B cell (primary cell): ENCODE measurements around the gene NPAS4. TPM values are rescaled to one million over a fixed set of nuclear protein-coding genes. Genes with fewer than 3 reads are reported as not detected.
A peak's percentile ranks its signal among the peaks of the same experiment; 100 is the strongest.

Experiments used
- ATAC-seq: fragments of 200-7000 bp; cut with Tn5 transposase; one replicate; pipeline ENCODE4 v1.10.0; 2021; ENCODE audit warnings: low read depth, mild to moderate bottlenecking, moderate number of reproducible peaks, moderate library complexity
- CTCF ChIA-PET: fragments of 350-600 bp; sonication (Branson Sonifier 250); formaldehyde crosslinking; loops from one replicate; lab custom pipeline; 2021; ENCODE audit warnings: antibody characterized with exemption, inconsistent platforms; lab: Charles Lee
- POLR2A ChIA-PET: fragments of 350-600 bp; sonication (Branson Sonifier 250); formaldehyde crosslinking; loops from one replicate; lab custom pipeline; 2021; ENCODE audit warnings: antibody characterized with exemption; lab: Charles Lee
- DNase-seq: peaks from one replicate; pipeline ENCODE4 v3.0.0; 2013
- H2AFZ ChIP-seq: 2 replicates; pipeline ENCODE4 v1.6.1; 2012; ENCODE audit warnings: mild to moderate bottlenecking, low read depth, low read length; ENCODE audit not compliant: insufficient read depth, poor library complexity, severe bottlenecking
- H3K27ac ChIP-seq, 2 donors: 1 replicate in 1 of 2; 2 replicates in 1 of 2; pipeline ENCODE4 v1.5.1; 2012 to 2013; ENCODE audit warnings: low read length in 2 of 2, mild to moderate bottlenecking in 2 of 2, moderate library complexity in 1 of 2
- H3K27me3 ChIP-seq, 4 experiments: fragments of 200-600 bp in 1 of 4; sonication (generic) in 1 of 4; replicated peaks in 1 of 4; 1 replicate in 2 of 4; 2 replicates in 2 of 4; pipeline versions ENCODE4 v1.6.1 to v1.7.0; 2013 to 2016; ENCODE audit warnings: low read length in 3 of 4, mild to moderate bottlenecking in 2 of 4, mixed read lengths in 1 of 4, moderate library complexity in 1 of 4; ENCODE audit not compliant: insufficient read depth in 4 of 4, control insufficient read depth in 3 of 4; ENCODE audit errors: control extremely low read depth in 1 of 4
- H3K36me3 ChIP-seq, 2 experiments: replicated peaks in 1 of 2; 1 replicate in 1 of 2; 2 replicates in 1 of 2; pipeline versions ENCODE4 v1.6.1 to v1.7.1; 2013; ENCODE audit warnings: low read length in 1 of 2; ENCODE audit not compliant: insufficient read depth in 2 of 2, control insufficient read depth in 1 of 2; ENCODE audit errors: control extremely low read depth in 1 of 2, extremely low read depth in 1 of 2
- H3K4me1 ChIP-seq, 2 donors: fragments of 200-600 bp in 1 of 2; sonication (generic) in 1 of 2; 1 replicate in 1 of 2; 2 replicates in 1 of 2; pipeline versions ENCODE4 v1.5.1 to v1.6.1; 2013 to 2017; ENCODE audit warnings: low read length in 2 of 2; ENCODE audit not compliant: control insufficient read depth in 2 of 2, insufficient read depth in 2 of 2
- H3K4me2 ChIP-seq: replicated peaks from 2 replicates; pipeline ENCODE3; 2012; ENCODE audit warnings: mild to moderate bottlenecking, low read depth, low read length; ENCODE audit not compliant: poor library complexity, severe bottlenecking
- H3K4me3 ChIP-seq, 5 experiments: fragments of 200-600 bp in 1 of 5; sonication (generic) in 1 of 5; 1 replicate in 3 of 5; 2 replicates in 2 of 5; pipeline versions ENCODE4 v1.5.1 to v1.7.0; 2011 to 2016; ENCODE audit warnings: low read length in 4 of 5, mild to moderate bottlenecking in 4 of 5, low read depth in 2 of 5, control low read depth in 1 of 5, moderate library complexity in 1 of 5; ENCODE audit not compliant: insufficient read depth in 1 of 5; ENCODE audit errors: control extremely low read depth in 1 of 5, extremely low read depth in 1 of 5
- H3K79me2 ChIP-seq: fragments of 200-600 bp; sonication (generic); one replicate; pipeline ENCODE4 v1.6.0; 2016; ENCODE audit warnings: low read length; ENCODE audit not compliant: control insufficient read depth, insufficient read depth
- H3K9ac ChIP-seq: fragments of 200-600 bp; sonication (generic); 2 replicates; pipeline ENCODE4 v1.6.1; 2017; ENCODE audit warnings: mild to moderate bottlenecking, low read length, moderate library complexity
- H3K9me3 ChIP-seq, 3 donors: one replicate each; pipeline versions ENCODE4 v1.6.1 to v1.7.1; 2013; ENCODE audit warnings: low read length in 2 of 3; ENCODE audit not compliant: control insufficient read depth in 2 of 3, insufficient read depth in 1 of 3; ENCODE audit errors: control extremely low read depth in 1 of 3
- H4K20me1 ChIP-seq: 2 replicates; pipeline ENCODE4 v1.6.0; 2012; ENCODE audit warnings: mild to moderate bottlenecking, low read length; ENCODE audit not compliant: insufficient read depth, control insufficient read depth, poor library complexity, severe bottlenecking
- H3K27ac Mint-ChIP-seq: one replicate; pipeline ENCODE4 v1.8.0; 2021; ENCODE audit warnings: mixed read lengths
- H3K27me3 Mint-ChIP-seq: one replicate; pipeline ENCODE4 v1.8.0; 2021; ENCODE audit warnings: mixed read lengths
- H3K4me1 Mint-ChIP-seq: one replicate; pipeline ENCODE4 v1.8.0; 2021; ENCODE audit warnings: mixed read lengths
- H3K4me3 Mint-ChIP-seq: one replicate; pipeline ENCODE4 v1.8.0; 2021; ENCODE audit warnings: mixed read lengths
- H3K9me3 Mint-ChIP-seq: one replicate; pipeline ENCODE4 v1.8.0; 2022; ENCODE audit warnings: mixed read lengths; ENCODE audit not compliant: insufficient read depth
- CTCF ChIP-seq: fragments of 200-600 bp; IDR thresholded peaks from one replicate; pipeline ENCODE4 v1.8.0; 2022; ENCODE audit warnings: antibody characterized with exemption, mild to moderate bottlenecking
- EZH2 ChIP-seq: IDR thresholded peaks from 2 replicates; pipeline ENCODE4 v1.6.1; 2012; ENCODE audit warnings: borderline replicate concordance, low read depth, mild to moderate bottlenecking, moderate library complexity, low read length; ENCODE audit not compliant: insufficient read depth, poor library complexity, severe bottlenecking
- WGBS: methylation state at CpG from one replicate; pipeline ENCODE4 v1.1.5; 2013; ENCODE audit warnings: missing lambda C conversion rate; ENCODE audit not compliant: insufficient coverage; 5-methylcytosine and 5-hydroxymethylcytosine counted together
- intact Hi-C: fragments of 100-400 bp; cut with micrococcal nuclease; formaldehyde crosslinking; loops from one replicate; pipeline ENCODE4 v1.10.0; 2022
- polyA plus RNA-seq: library from polyadenylated mRNA; depleted of rRNA; stranded (reverse); fragments of >200 nt; gene quantifications from 2 replicates; pipeline ENCODE4 v1.2.3, GENCODE V29; 2012
- total RNA-seq, 2 donors: library from RNA; stranded (reverse); fragments of 120-200 nt in 1 of 2; gene quantifications; 1 replicate in 1 of 2; 2 replicates in 1 of 2; pipeline versions ENCODE4 v1.2.3 to v1.2.4, GENCODE V29; 2013 to 2022

The NPAS4 gene
- total and polyA plus RNA-seq, 2 donors (not counting 1 experiment from before 2014, with no cell fraction given) = not detected

GRCh38 chr11:66457826-66458225, 37.0 kb downstream of the NPAS4 start:
- TF ChIP-seq CTCF = no peak
- TF ChIP-seq EZH2 = no peak
- no peaks in the 10 kb centered on the region for H3K79me2 ChIP-seq
- peaks cover 0 to 4% (median 0%) of the 10 kb centered on the region in 3 donors for H3K9me3 ChIP-seq
- no peaks in the 10 kb centered on the region for H4K20me1 ChIP-seq
- ChIA-PET CTCF (interaction anchor here (2.5 kb wide), 1 partner anchor 19 kb away, joined by 15 read pairs; the partner anchor contains the start of gene MRPL11), POLR2A (interaction anchor here (2.1 kb wide), 1 partner anchor 9 kb away, joined by 11 read pairs; the partner anchor contains the start of gene PELI3)
- peak; percentile 67 for ATAC-seq
- H3K27ac ChIP-seq = peak overlapping the region; percentile 7 to 65
- no peaks in the 10 kb centered on the region for H3K36me3 ChIP-seq
- peaks cover 46 to 48% of the 10 kb centered on the region in 2 donors for H3K4me1 ChIP-seq
- peak overlapping the region; percentile 38 for H3K4me2 ChIP-seq
- Mint-ChIP-seq H3K4me3 (peak overlapping the region; percentile 21), H3K9me3 (peaks cover 1% of the 10 kb centered on the region), H3K27me3 (no peaks in the 10 kb centered on the region), H3K4me1 (peaks cover 36% of the 10 kb centered on the region), H3K27ac (peak overlapping the region; percentile 51)
- WGBS = 100% methylated on average over 1 of the region's 6 CpGs
- peak; percentile 66 for DNase-seq
- no peak overlapping the region for H3K9ac ChIP-seq
- H3K4me3 ChIP-seq = no peak overlapping the region
- H2AFZ ChIP-seq = no peak overlapping the region
- intact Hi-C loops = no loop called here
- H3K27me3 ChIP-seq = no peaks in the 10 kb centered on the region

DNA sequence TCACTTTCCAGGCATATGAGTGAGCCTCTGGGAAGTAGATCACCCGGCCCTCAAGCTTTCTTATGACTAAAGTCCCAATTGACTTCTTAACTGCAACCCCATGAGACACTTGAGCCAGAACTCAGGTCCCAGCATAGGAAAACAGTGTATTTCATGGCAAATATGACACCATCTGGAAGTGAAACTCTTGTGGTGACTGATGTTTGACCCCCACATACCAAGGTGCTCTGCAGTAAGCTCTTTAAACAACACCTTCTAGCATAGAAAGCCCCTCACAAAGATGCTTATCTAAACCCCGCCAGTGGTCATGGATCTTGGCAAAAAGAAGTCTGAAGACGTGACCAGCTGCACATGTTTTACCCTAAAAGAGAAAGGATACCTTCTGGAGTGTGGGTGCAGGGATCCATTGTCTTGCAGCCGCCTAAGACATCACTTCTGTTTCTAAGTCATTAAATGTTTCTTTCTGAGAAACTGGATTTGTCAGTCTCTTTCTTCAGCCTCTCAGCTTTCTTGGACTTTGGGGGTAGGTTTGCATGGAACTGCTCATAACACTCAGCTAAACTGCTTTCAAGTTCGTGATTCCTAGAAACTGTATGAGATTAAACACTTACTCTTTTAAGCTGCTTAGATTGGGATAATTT, 38.4 kb downstream of the NPAS4 start:
- Histone ChIP-seq H3K9me3 (peaks cover 0 to 4% (median 0%) of the 10 kb centered on the region in 3 donors), H2AFZ (no peak overlapping the region), H4K20me1 (no peaks in the 10 kb centered on the region), H3K4me2 (peak overlapping the region; percentile 46), H3K4me1 (peaks cover 45 to 46% of the 10 kb centered on the region in 2 donors), H3K9ac (no peak overlapping the region), H3K79me2 (no peaks in the 10 kb centered on the region), H3K27me3 (no peaks in the 10 kb centered on the region), H3K36me3 (no peaks in the 10 kb centered on the region), H3K4me3 (no peak overlapping the region), H3K27ac (peak overlapping the region; percentile 6 to 37)
- Mint-ChIP-seq H3K4me3 (peak overlapping the region; percentile 43), H3K27me3 (no peaks in the 10 kb centered on the region), H3K27ac (peak overlapping the region; percentile 71), H3K4me1 (peaks cover 41% of the 10 kb centered on the region), H3K9me3 (peaks cover 3% of the 10 kb centered on the region)
- intact Hi-C loops = no loop called here
- ChIA-PET CTCF (interaction anchor here (0.6 to 2.5 kb wide), 5 partner anchors 9 to 329 kb away, joined by 3 to 15 read pairs (median 3); partner anchors contain the start of genes DPP3 and MRPL11), POLR2A (interaction anchor here (0.6 to 2.1 kb wide), 4 partner anchors 8 to 927 kb away, joined by 3 to 11 read pairs (median 6); partner anchors contain the start of genes MRPL11 and PELI3)
- 40% methylated on average over 3 of the region's 5 CpGs for WGBS
- peak; percentile 55 for DNase-seq
- no peak for TF ChIP-seq EZH2
- no peak for TF ChIP-seq CTCF
- ATAC-seq = peak; percentile 62
